ENCODE data around the gene CEP350. TPM values are rescaled to one million over a fixed set of nuclear protein-coding genes. Genes with fewer than 3 reads are reported as not detected.

CEP350 gene
- total RNA-seq, 1 experiment from 2014 or later, result 42.2 TPM

DNA sequence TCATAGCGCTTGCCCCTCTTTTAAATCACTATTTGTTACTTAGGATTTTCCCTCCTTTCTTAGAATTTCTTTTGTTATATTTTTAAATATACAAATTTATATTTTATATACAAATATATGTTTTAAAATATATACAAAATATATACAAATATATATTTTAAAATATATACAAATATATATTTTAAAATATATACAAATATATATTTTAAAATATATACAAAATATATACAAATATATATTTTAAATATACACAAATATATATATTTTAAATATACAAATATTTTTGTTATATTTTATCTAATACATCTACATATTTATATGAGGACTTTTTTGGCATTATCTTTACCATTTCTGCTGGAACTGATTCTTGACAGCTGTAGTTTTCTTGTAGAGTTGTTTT is 149.2 kb downstream of the CEP350 start:
- no peak for DNase-seq (ENCODE audit: low spot score)
- POLR2A ChIA-PET (ENCODE audit: low non-redundant PET), result no interaction called here
- peaks cover 3% of the 10 kb centered on the region for H3K36me3 ChIP-seq (ENCODE audit: insufficient read depth, low read length, poor library complexity, severe bottlenecking)
- H3K4me3 ChIP-seq (ENCODE audit: low read depth, low read length, poor library complexity, severe bottlenecking), result no peak overlapping the region
- CTCF ChIA-PET, result no interaction called here
- H3K27me3 ChIP-seq (replicated peaks; ENCODE audit: insufficient read depth, low read depth, low read length, poor library complexity), result no peaks in the 10 kb centered on the region
- intact Hi-C loops (cut with micrococcal nuclease; ENCODE audit: unreplicated experiment), result no loop called here
- no peak for TF ChIP-seq EZH2 (IDR thresholded peaks at IDR 0.05; ENCODE audit: borderline replicate concordance, low read depth, low read length, poor library complexity, severe bottlenecking)
- TF ChIP-seq, protein P1, sequence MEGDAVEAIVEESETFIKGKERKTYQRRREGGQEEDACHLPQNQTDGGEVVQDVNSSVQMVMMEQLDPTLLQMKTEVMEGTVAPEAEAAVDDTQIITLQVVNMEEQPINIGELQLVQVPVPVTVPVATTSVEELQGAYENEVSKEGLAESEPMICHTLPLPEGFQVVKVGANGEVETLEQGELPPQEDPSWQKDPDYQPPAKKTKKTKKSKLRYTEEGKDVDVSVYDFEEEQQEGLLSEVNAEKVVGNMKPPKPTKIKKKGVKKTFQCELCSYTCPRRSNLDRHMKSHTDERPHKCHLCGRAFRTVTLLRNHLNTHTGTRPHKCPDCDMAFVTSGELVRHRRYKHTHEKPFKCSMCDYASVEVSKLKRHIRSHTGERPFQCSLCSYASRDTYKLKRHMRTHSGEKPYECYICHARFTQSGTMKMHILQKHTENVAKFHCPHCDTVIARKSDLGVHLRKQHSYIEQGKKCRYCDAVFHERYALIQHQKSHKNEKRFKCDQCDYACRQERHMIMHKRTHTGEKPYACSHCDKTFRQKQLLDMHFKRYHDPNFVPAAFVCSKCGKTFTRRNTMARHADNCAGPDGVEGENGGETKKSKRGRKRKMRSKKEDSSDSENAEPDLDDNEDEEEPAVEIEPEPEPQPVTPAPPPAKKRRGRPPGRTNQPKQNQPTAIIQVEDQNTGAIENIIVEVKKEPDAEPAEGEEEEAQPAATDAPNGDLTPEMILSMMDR (conservative IDR thresholded peaks at IDR 0.05; ENCODE audit: low read depth, low read length), result no peak
- H3K9me3 ChIP-seq (ENCODE audit: low read depth, low read length, poor library complexity, severe bottlenecking), result no peaks in the 10 kb centered on the region
- no peak overlapping the region for H3K27ac ChIP-seq (ENCODE audit: low read depth, low read length, poor library complexity, severe bottlenecking)
- BruUV-seq (replicated peaks), result no TSS peak
- H3K4me1 ChIP-seq (ENCODE audit: insufficient read depth, low read length, poor library complexity, severe bottlenecking), result no peaks in the 10 kb centered on the region

DNA sequence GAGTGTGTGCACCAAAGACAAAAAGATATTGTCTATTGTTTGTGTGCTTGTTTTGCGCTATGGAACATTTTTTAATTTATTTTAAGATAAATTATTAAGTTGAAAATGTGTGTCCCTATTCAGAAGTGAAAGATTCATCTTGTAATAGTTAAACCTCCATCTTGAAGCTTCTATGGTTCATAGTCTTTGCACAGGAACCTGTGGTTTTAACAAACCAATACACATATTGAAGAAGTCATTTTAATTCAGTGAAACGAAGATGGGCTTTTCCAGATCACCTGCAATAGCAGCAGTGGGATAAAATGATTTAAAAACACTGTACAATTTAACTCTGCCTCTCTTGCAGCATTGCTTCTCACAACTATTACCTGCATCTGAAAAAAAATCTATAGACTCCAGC is 157.5 kb downstream of the CEP350 start:
- Histone ChIP-seq H3K27me3 (replicated peaks; ENCODE audit: insufficient read depth, low read depth, low read length, poor library complexity) (no peaks in the 10 kb centered on the region), H3K36me3 (ENCODE audit: insufficient read depth, low read length, poor library complexity, severe bottlenecking) (peaks cover 10% of the 10 kb centered on the region), H3K9me3 (ENCODE audit: low read depth, low read length, poor library complexity, severe bottlenecking) (no peaks in the 10 kb centered on the region), H3K4me1 (ENCODE audit: insufficient read depth, low read length, poor library complexity, severe bottlenecking) (no peaks in the 10 kb centered on the region), H3K27ac (ENCODE audit: low read depth, low read length, poor library complexity, severe bottlenecking) (no peak overlapping the region), H3K4me3 (ENCODE audit: low read depth, low read length, poor library complexity, severe bottlenecking) (no peak overlapping the region)
- DNase-seq (ENCODE audit: low spot score), result no peak
- BruUV-seq (replicated peaks), result TSS peak; percentile 18
- intact Hi-C loops (cut with micrococcal nuclease; ENCODE audit: unreplicated experiment), result no loop called here
- ChIA-PET CTCF (no interaction called here), POLR2A (ENCODE audit: low non-redundant PET) (no interaction called here)
- TF ChIP-seq, protein P1 (conservative IDR thresholded peaks at IDR 0.05; ENCODE audit: low read depth, low read length), result no peak
- TF ChIP-seq EZH2 (IDR thresholded peaks at IDR 0.05; ENCODE audit: borderline replicate concordance, low read depth, low read length, poor library complexity, severe bottlenecking), result no peak

DNA sequence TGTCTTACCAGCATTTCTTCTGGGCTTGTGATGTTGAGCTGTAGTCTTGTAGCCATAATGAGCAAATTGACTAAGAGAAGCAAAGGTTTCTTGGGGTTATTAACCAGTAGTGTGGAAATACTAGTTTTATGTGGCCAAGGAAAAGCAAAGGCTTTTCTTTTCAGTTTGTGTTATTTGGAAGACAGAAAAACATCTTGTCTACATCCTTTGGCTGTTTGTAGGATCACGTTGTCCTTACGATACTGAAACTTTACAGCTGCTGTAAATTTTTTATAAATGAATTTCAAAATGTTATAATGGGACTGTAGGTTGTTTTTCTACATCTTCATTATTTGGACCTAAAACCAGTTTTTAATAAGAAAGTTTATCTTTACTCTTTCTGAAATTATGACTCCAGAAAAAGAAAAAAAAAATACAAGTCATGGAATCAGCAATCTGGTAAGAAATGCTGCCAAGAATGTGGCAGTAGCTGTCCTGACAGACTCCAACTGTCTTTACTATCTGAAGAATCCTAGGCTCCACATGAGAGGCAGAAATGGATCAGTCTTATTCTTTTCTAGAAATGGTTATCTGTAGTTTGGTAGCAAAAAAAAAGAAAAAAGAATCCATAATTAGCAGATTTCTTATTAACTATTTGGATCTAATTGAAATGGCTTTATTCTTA is 158.5 kb downstream of the CEP350 start:
- no peaks in the 10 kb centered on the region for H3K4me1 ChIP-seq (ENCODE audit: insufficient read depth, low read length, poor library complexity, severe bottlenecking)
- CTCF ChIA-PET, result no interaction called here
- BruUV-seq (replicated peaks), result no TSS peak
- H3K4me3 ChIP-seq (ENCODE audit: low read depth, low read length, poor library complexity, severe bottlenecking), result no peak overlapping the region
- intact Hi-C loops (cut with micrococcal nuclease; ENCODE audit: unreplicated experiment), result no loop called here
- no peaks in the 10 kb centered on the region for H3K9me3 ChIP-seq (ENCODE audit: low read depth, low read length, poor library complexity, severe bottlenecking)
- DNase-seq (ENCODE audit: low spot score), result no peak
- POLR2A ChIA-PET (ENCODE audit: low non-redundant PET), result no interaction called here
- TF ChIP-seq, protein P1 (conservative IDR thresholded peaks at IDR 0.05; ENCODE audit: low read depth, low read length), result no peak
- TF ChIP-seq EZH2 (IDR thresholded peaks at IDR 0.05; ENCODE audit: borderline replicate concordance, low read depth, low read length, poor library complexity, severe bottlenecking), result no peak
- no peaks in the 10 kb centered on the region for H3K27me3 ChIP-seq (replicated peaks; ENCODE audit: insufficient read depth, low read depth, low read length, poor library complexity)
- H3K27ac ChIP-seq (ENCODE audit: low read depth, low read length, poor library complexity, severe bottlenecking), result no peak overlapping the region
- peaks cover 10% of the 10 kb centered on the region for H3K36me3 ChIP-seq (ENCODE audit: insufficient read depth, low read length, poor library complexity, severe bottlenecking)
